ENCODE data around the gene SLC12A5. TPM values are rescaled to one million over a fixed set of nuclear protein-coding genes. Genes with fewer than 3 reads are reported as not detected.

The SLC12A5 gene
- total RNA-seq, 1 donor: not detected

GRCh38 chr20:46063151-46063550 lies 34.1 kb downstream of the SLC12A5 start:
- no peak overlapping the region for H3K4me3 ChIP-seq (ENCODE audit: low read depth, low read length)
- no peak for TF ChIP-seq CTCF (IDR thresholded peaks at IDR 0.05; ENCODE audit: insufficient read depth, low read length)
- DNase-seq (ENCODE audit: low read depth): no peak

- H3K4me3 ChIP-seq (ENCODE audit: low read depth, low read length): no peak overlapping the region
- no peak for DNase-seq (ENCODE audit: low read depth)
- TF ChIP-seq CTCF (IDR thresholded peaks at IDR 0.05; ENCODE audit: insufficient read depth, low read length): no peak
Observed at GRCh38 chr20:46063652-46064054, 34.6 kb downstream of the SLC12A5 start.

- no peak for DNase-seq (ENCODE audit: low read depth)
- no peak overlapping the region for H3K4me3 ChIP-seq (ENCODE audit: low read depth, low read length)
- TF ChIP-seq CTCF (IDR thresholded peaks at IDR 0.05; ENCODE audit: insufficient read depth, low read length): no peak
Observed at GRCh38 chr20:46065006-46065405, 36.0 kb downstream of the SLC12A5 start.

- H3K4me3 ChIP-seq (ENCODE audit: low read depth, low read length): no peak overlapping the region
- no peak for TF ChIP-seq CTCF (IDR thresholded peaks at IDR 0.05; ENCODE audit: insufficient read depth, low read length)
- DNase-seq (ENCODE audit: low read depth): no peak
Observed at GRCh38 chr20:46065691-46066090, 36.7 kb downstream of the SLC12A5 start.

DNA sequence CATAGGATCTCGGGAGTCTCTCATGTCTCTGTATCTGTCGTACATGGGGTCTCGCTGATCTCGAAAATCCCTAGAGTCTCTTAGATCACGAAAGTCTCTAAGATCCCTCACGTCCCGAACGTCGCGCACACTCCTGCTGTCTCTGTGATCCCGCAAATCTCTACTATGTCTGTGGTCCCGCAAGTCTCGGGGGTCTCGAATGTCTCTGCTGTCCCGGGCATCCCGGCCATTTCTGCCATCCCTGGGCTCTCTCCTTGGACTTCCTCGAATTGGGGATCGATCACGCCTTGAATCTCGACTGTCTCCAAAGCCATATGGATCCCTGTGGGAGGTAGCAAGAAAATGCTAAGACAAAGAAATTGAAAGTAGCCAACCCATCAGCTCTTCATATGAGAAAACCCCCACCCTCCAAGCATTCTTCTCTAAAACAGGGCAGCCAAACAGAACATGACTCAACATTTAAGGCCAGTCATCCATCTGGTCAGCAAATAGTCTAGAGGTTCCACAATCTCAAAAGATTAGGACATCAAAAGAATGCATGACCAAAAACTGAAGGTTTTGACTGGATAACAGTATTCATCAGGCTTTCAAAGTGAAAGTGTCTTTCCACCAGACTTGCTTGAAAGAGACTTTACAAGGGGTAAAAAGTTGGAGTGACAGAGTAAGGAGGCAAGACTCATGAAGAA lies 41.3 kb downstream of the SLC12A5 start:
- DNase-seq (ENCODE audit: low read depth): peak; percentile 85
- H3K4me3 ChIP-seq (ENCODE audit: low read depth, low read length): no peak overlapping the region

DNA sequence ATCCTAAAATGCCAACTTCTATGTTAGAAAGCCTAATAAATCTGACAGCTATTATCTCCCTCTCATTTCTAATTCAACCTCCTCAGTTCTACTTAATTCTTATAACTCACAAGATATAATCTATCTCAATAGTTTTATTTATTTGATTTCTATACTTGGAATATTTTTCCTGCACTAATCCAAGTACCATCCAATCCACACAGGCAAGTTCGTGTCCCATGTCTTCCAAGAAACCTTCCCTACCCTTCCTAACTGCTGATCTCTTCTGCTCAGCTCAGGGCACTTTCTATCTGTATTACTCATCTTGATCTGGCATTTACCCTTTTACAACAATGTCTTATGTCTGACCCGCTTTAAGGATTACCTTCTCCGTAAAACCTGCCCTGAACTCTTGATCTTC lies 42.6 kb downstream of the SLC12A5 start:
- H3K4me3 ChIP-seq (ENCODE audit: low read depth, low read length): no peak overlapping the region
- no peak for TF ChIP-seq CTCF (IDR thresholded peaks at IDR 0.05; ENCODE audit: insufficient read depth, low read length)
- DNase-seq (ENCODE audit: low read depth): no peak

More for the DNA sequence above, 41.3 kb downstream of the SLC12A5 start:
- TF ChIP-seq CTCF (IDR thresholded peaks at IDR 0.05; ENCODE audit: insufficient read depth, low read length): no peak

DNA sequence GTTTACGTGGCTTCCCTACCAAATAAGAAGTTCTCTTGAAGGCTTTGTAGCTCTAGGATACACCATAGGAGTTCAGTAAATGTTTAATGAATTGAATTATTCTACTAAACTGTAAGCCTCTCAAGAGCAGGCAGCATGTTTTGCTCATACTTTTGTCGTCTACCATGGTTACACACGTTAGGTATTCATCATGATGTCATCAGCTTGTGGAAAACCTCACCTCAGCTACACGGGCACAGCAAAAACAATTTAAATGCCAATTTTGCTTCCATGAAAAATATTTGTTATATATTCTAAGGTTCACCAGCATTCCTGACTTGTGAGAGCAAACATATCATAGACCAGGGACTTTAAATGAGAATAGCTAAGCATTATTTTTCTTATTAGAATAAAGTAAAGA lies 44.0 kb downstream of the SLC12A5 start:
- TF ChIP-seq CTCF (IDR thresholded peaks at IDR 0.05; ENCODE audit: insufficient read depth, low read length): no peak

More for the DNA sequence above, 44.0 kb downstream of the SLC12A5 start:
- no peak overlapping the region for H3K4me3 ChIP-seq (ENCODE audit: low read depth, low read length)
- no peak for DNase-seq (ENCODE audit: low read depth)

Measured in fibroblast of the aortic adventitia (primary cell).